GM18508 (cell line): ENCODE measurements around the gene GLI3.

Experiments
- ATAC-seq: cut with Tn5 transposase; IDR thresholded peaks from one replicate; pipeline ENCODE4 v1.9.1; 2021; ENCODE audit warnings: moderate number of reproducible peaks; ENCODE audit not compliant: insufficient read depth, unreplicated experiment

The GLI3 gene

GRCh38 chr7:41981046-41982040, 255.7 kb downstream of the GLI3 start:
- ATAC-seq = no peak

DNA sequence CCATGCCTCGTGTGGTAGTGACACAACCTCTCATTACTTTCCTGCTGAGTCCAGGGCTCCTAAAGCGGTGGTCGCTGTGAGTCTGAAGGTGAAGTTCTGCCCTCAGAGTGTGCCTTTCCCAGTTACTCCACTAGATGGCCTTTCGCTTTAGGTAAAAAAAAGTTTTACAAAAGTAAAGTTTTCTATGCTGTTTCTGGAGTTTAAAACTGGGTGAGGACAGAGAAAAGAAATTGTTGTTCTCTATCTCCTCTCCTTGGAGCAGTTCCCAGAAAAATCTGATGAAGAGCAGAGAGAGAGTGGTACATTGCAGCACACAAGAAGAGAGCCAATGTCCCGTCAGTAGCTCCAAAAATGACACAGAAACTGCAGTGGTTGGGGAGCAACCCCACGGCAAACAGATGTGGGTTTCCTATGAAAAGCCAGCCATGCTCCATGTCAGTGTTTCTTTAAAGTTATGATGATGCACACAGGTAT, 257.1 kb downstream of the GLI3 start:
- no peak for ATAC-seq

DNA sequence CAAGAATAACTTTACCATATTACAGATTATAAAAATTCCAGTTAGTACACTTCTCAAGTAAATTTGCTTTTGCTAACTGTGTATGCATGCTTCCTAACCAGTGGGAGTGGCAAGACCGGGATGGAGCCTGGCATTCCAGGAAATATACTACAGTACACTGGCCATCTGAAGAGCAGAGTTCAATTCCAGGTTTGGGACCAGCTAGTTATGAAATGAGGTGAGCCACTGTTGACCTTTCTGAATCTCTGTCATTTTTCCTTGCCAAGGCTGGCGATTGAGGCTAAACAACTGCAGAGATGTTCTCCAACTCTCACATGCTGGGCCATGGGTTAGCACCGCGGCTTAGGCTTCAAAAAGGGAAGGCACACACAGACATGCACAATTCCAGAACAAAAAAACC, 258.2 kb downstream of the GLI3 start:
- no peak for ATAC-seq

- no peak for ATAC-seq
Measured at GRCh38 chr7:41977661-41978060, 259.3 kb downstream of the GLI3 start.

GRCh38 chr7:41977151-41977651, 259.8 kb downstream of the GLI3 start:
- ATAC-seq = no peak

DNA sequence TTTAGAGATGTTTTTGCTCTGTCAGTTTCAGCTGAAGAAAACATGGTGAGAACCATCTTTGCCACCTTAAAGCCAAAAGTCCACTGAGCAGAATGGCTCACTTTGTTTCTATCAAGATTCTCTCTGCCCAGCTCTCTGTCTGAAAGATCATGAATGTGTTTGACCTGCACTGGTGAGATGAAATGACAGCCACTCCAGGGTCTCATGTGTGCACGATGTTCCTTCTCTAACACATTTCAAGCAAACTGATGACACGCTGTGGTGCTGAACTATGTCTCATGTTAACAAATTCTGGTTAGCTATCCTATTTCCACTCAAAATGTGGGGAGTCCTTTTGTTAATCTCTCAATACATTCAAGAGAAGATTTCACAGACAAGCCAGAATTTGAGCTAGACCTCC, 260.6 kb downstream of the GLI3 start:
- no peak for ATAC-seq

- no peak for ATAC-seq
Measured at GRCh38 chr7:41975849-41976248, 261.2 kb downstream of the GLI3 start.

- ATAC-seq = no peak
Measured at GRCh38 chr7:41974870-41975557, 262.0 kb downstream of the GLI3 start.

DNA sequence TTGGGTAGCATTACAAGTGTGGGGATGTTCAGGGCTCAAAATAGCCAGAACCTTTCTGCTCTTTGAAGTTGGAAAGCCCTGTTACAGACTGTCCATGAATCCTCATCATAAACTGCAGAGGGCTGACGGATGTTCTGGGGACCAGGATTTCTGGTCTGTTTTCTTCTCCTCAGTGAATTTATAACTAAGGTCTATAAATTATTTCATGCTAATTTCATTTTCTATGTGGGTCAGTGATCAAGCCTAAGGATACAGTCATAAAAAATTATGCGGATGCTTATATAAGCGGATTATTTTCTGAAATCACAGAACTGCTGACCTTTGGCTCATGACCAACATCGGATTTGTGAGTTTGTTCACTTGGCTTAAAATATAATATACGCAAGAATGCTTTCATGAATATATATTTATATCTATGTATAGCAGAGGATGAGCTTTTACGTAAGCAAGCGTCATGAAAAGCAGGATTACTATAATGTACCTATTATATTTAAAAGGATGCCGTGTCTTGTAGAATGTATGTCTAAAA, 263.7 kb downstream of the GLI3 start:
- no peak for ATAC-seq

DNA sequence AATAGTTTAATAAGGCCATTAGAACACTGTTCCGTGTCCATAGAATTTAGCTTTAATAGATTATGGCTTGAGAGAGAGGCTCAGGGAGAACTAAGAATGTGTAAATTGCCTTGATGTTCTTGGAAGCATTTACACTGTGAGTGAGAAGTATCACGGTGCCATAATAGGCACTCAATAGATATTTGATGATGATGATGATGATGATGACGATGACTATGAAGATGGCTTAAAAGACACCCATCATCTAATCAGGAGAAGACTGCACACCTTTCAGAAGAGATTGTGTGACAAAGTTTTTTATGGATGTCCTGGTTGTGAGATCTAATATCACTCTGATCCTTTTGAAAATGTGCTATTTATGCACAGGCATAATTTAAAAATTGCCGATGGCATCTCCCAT, 264.2 kb downstream of the GLI3 start:
- no peak for ATAC-seq

GRCh38 chr7:41972270-41972669, 264.7 kb downstream of the GLI3 start:
- ATAC-seq = no peak

DNA sequence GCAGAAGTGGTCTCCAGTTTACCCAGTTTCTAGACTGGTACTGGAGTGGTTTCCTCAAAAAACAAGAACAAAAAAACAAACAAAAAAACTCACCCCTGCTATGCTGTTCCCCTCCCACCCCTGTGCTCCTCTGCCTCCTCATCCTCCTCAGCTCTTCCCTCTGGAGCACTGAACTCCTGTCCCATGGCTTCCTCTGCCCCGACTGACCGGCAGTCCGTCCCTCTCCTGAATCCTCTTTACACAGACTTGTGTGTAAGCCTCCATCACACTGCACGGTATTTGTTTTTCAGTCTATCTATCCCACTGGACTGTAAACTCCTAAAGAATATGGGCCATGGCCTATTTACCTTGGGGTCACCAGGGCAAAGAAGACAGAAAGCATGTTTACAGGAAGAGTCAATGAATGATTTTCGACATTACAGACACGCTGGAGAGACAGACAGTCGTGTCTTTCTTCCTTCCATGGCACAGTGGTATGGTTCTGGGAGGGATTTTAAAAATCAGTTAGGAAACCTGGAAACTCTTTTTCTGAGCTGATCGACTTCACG, 265.3 kb downstream of the GLI3 start:
- ATAC-seq = no peak

- no peak for ATAC-seq
Measured at GRCh38 chr7:41970941-41971340, 266.1 kb downstream of the GLI3 start.

- ATAC-seq = no peak
Measured at GRCh38 chr7:41969561-41970105, 267.4 kb downstream of the GLI3 start.

DNA sequence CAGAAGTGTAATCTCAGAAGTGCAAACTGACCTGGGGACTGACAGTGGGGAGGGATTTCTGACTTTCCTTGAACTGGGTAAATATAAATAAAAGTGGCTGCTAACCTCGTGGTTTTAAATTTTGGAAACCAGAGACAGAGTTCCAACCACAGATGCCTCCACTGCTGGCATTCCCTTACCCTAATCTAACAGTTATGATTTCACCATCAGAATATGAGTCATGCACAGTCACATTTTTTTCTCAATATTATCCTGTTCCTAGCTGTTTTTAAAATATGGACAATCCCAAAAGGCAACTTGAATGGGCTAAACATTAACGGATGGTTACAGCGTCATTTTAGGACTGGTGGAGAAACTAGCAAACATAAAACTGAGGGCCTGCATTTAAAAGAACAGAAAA, 269.9 kb downstream of the GLI3 start:
- no peak for ATAC-seq

- no peak for ATAC-seq
Measured at GRCh38 chr7:41965951-41966505, 271.0 kb downstream of the GLI3 start.

- ATAC-seq = no peak
Measured at GRCh38 chr7:41964849-41965745, 271.9 kb downstream of the GLI3 start.

- ATAC-seq = no peak
Measured at GRCh38 chr7:41964183-41964753, 272.7 kb downstream of the GLI3 start.

GRCh38 chr7:41956705-41957104, 280.3 kb downstream of the GLI3 start:
- no peak for ATAC-seq
